Sigmoid colon (tissue), 4 donors: ENCODE measurements around the gene RAB20.

ENCODE experiments used
- CTCF ChIP-seq, 4 experiments: fragments of 450-650 bp in 3 of 4; fragments of 200-600 bp in 1 of 4; IDR thresholded peaks; one replicate each; pipeline ENCODE4 v1.5.1; 2016 to 2019; ENCODE audit warnings: antibody characterized with exemption in 4 of 4, mild to moderate bottlenecking in 3 of 4, moderate library complexity in 2 of 4
- EP300 ChIP-seq, 4 donors: sonication (generic); formaldehyde crosslinking; IDR thresholded peaks; one replicate each; pipeline ENCODE4 v1.6.1; 2017; ENCODE audit warnings: antibody characterized with exemption in 4 of 4
- POLR2A ChIP-seq, 2 donors: fragments of 450-650 bp; IDR thresholded peaks; one replicate each; pipeline ENCODE4 v1.6.1; 2016; ENCODE audit warnings: antibody characterized with exemption in 2 of 2, mild to moderate bottlenecking in 2 of 2, moderate library complexity in 2 of 2
- POLR2AphosphoS5 ChIP-seq, 4 donors: sonication (generic); formaldehyde crosslinking; IDR thresholded peaks; one replicate each; pipeline ENCODE4 v1.6.1; 2017; ENCODE audit warnings: antibody characterized with exemption in 4 of 4

GRCh38 chr13:110592665-110593064, 31.1 kb upstream of the RAB20 start:
- TF ChIP-seq CTCF (IDR thresholded peaks at IDR 0.05) (no peak), POLR2A (IDR thresholded peaks at IDR 0.05) (no peak), POLR2AphosphoS5 (IDR thresholded peaks at IDR 0.05) (no peak), EP300 (IDR thresholded peaks at IDR 0.05) (no peak)
